Uterus (tissue), 4 donors: ENCODE results near the gene PRUNE1. TPM values are rescaled to one million over a fixed set of nuclear protein-coding genes. Genes with fewer than 3 reads are reported as not detected.

Experiments
- DNase-seq, 2 donors: peaks; one replicate each; pipeline ENCODE4 v3.0.0-alpha.2; 2019 to 2020
- H3K27ac ChIP-seq, 2 donors: fragments of 200-600 bp; sonication (generic); 1 replicate in 1 of 2; 2 replicates in 1 of 2; pipeline ENCODE4 v1.5.1; 2016 to 2018
- H3K27me3 ChIP-seq, 2 donors: fragments of 200-600 bp; sonication (generic); one replicate each; pipeline ENCODE4 v1.5.1; 2018 to 2019; ENCODE audit warnings: control low read depth in 1 of 2
- H3K36me3 ChIP-seq, 2 donors: fragments of 200-600 bp; sonication (generic); one replicate each; pipeline ENCODE4 v1.5.1; 2019; ENCODE audit warnings: control low read depth in 1 of 2
- H3K4me1 ChIP-seq, 2 donors: fragments of 200-600 bp; sonication (generic); one replicate each; pipeline ENCODE4 v1.5.1; 2018 to 2019; ENCODE audit warnings: control low read depth in 1 of 2
- H3K4me3 ChIP-seq, 2 donors: fragments of 200-600 bp; sonication (generic); 1 replicate in 1 of 2; 2 replicates in 1 of 2; pipeline ENCODE4 v1.5.1; 2018 to 2019; ENCODE audit warnings: mild to moderate bottlenecking in 1 of 2
- H3K9me3 ChIP-seq, 2 donors: fragments of 200-600 bp; sonication (generic); one replicate each; pipeline ENCODE4 v1.5.1; 2019; ENCODE audit warnings: control low read depth in 1 of 2
- POLR2A ChIP-seq, 2 donors: fragments of 450-650 bp; IDR thresholded peaks; one replicate each; pipeline ENCODE4 v1.6.1; 2016; ENCODE audit warnings: antibody characterized with exemption in 2 of 2, mild to moderate bottlenecking in 1 of 2, moderate library complexity in 1 of 2
- intact Hi-C: fragments of 100-400 bp; cut with DNase I; formaldehyde crosslinking; loops from one replicate; pipeline ENCODE4 v1.15.1; 2023; ENCODE audit warnings: low total_unique reads
- total RNA-seq, 4 donors: library from RNA; depleted of rRNA in 3 of 4; stranded (reverse); fragments of >200 nt in 3 of 4; gene quantifications; one replicate each; pipeline versions ENCODE4 v1.1.0 to v1.2.4, GENCODE V29; 2014 to 2023
- TF ChIP-seq, protein P1 (sequence below), 4 experiments: fragments of 200-600 bp in 2 of 4; fragments of 450-650 bp in 2 of 4; sonication (generic) in 2 of 4; IDR thresholded peaks; one replicate each; pipeline ENCODE4 v1.5.1; 2016 to 2019; ENCODE audit warnings: antibody characterized with exemption in 4 of 4, mild to moderate bottlenecking in 2 of 4, moderate library complexity in 1 of 4
- donor health status: DM: yes; HTN: yes; CAD: no.

The PRUNE1 gene
- total RNA-seq, 4 donors from 2014 or later, result 10.0 to 26.4 (median 20.1) TPM

DNA sequence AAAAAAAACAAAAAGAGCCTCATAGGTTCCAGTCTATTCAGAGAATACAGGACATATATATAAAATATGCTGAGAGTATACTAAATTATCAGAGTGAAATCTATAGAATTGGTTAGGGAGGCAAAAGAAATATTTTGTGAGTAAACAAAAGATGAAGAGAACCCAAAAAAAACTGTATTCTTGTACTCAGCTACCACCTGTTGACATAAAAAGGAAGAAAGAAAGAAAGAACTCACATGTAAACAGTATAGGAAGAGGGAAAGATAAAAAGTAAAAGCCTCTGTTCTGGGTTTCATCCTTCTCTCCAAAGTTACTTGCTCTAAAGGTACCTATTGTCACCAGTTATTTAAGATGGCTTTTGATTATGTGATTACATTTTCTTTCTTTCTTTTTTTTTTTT, 18.2 kb downstream of the PRUNE1 start:
- TF ChIP-seq POLR2A (IDR thresholded peaks at IDR 0.05), result no peak
- TF ChIP-seq, protein P1, sequence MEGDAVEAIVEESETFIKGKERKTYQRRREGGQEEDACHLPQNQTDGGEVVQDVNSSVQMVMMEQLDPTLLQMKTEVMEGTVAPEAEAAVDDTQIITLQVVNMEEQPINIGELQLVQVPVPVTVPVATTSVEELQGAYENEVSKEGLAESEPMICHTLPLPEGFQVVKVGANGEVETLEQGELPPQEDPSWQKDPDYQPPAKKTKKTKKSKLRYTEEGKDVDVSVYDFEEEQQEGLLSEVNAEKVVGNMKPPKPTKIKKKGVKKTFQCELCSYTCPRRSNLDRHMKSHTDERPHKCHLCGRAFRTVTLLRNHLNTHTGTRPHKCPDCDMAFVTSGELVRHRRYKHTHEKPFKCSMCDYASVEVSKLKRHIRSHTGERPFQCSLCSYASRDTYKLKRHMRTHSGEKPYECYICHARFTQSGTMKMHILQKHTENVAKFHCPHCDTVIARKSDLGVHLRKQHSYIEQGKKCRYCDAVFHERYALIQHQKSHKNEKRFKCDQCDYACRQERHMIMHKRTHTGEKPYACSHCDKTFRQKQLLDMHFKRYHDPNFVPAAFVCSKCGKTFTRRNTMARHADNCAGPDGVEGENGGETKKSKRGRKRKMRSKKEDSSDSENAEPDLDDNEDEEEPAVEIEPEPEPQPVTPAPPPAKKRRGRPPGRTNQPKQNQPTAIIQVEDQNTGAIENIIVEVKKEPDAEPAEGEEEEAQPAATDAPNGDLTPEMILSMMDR (IDR thresholded peaks at IDR 0.05), result no peak
- Histone ChIP-seq H3K36me3 (no peaks in the 10 kb centered on the region), H3K27ac (no peak overlapping the region), H3K4me1 (no peaks in the 10 kb centered on the region), H3K9me3 (no peaks in the 10 kb centered on the region), H3K4me3 (no peak overlapping the region), H3K27me3 (no peaks in the 10 kb centered on the region)
- DNase-seq, result no peak
- intact Hi-C loops, result no loop called here

- DNase-seq, result no peak
- intact Hi-C loops, result no loop called here
- no peaks in the 10 kb centered on the region for H3K27me3 ChIP-seq
These were observed 23.9 kb downstream of the PRUNE1 start for GRCh38 chr1:151032164-151032563.

DNA sequence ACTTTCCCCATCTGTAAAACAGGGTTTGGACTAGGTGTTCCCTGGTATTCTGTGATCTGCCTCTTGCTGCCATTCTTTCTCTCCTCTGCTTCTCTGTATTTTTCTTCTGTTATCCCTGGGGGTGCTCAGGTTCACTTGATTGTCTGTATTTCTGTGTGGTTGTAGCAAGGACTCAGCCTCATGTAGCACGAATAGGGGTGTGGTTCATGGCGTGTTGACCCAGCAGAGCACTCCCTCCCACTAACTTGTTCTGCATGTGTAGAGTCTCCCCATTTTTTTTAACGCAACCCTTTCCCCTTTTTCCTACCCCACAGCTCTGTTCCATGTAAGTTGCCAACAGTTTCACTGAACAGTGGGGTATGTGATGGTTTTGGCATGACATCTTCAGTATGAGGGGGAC, 26.9 kb downstream of the PRUNE1 start:
- DNase-seq, result no peak
- H3K27me3 ChIP-seq, result no peaks in the 10 kb centered on the region
- no peaks in the 10 kb centered on the region for H3K36me3 ChIP-seq
- intact Hi-C loops, result no loop called here
- no peak for TF ChIP-seq POLR2A (IDR thresholded peaks at IDR 0.05)
- TF ChIP-seq, protein P1 (IDR thresholded peaks at IDR 0.05), result no peak
- no peaks in the 10 kb centered on the region for H3K4me1 ChIP-seq
- H3K27ac ChIP-seq, result no peak overlapping the region
- H3K9me3 ChIP-seq, result no peaks in the 10 kb centered on the region
- no peak overlapping the region for H3K4me3 ChIP-seq

More at GRCh38 chr1:151032164-151032563, 23.9 kb downstream of the PRUNE1 start:
- no peaks in the 10 kb centered on the region for H3K9me3 ChIP-seq
- no peaks in the 10 kb centered on the region for H3K36me3 ChIP-seq
- no peaks in the 10 kb centered on the region for H3K4me1 ChIP-seq
- no peak for TF ChIP-seq POLR2A (IDR thresholded peaks at IDR 0.05)
- TF ChIP-seq, protein P1 (IDR thresholded peaks at IDR 0.05), result no peak
- no peak overlapping the region for H3K27ac ChIP-seq
- no peak overlapping the region for H3K4me3 ChIP-seq

DNA sequence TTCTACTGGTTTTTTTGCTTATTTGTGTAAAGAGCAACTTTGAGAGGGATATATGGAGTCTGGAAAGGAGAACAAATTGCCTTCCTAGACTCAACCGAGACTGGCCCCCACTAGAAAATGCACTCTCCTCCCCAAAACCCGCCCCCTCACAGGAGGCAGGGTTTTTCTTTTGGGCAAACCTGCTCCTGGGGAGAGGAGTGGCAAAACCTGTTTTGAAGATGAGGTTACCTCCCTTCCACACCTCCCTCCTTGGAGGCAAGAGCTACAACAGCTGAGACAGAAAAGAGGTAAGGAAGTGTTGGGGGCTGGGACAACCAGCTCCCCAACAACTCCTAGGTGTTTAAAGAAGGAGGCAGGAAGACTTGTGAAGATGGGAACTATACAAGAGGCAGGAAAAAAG, 28.1 kb downstream of the PRUNE1 start, which contains the start of gene BNIPL:
Gene BNIPL, plus strand, starts transcription at position 231 of the 400 bp plus-strand sequence. Its CDS starts 140 bp downstream, at position 371.
- Histone ChIP-seq H3K27ac (no peak within 1 kb of the TSS), H3K36me3 (no peaks in the 10 kb centered on the region)
- no peak for DNase-seq

DNA sequence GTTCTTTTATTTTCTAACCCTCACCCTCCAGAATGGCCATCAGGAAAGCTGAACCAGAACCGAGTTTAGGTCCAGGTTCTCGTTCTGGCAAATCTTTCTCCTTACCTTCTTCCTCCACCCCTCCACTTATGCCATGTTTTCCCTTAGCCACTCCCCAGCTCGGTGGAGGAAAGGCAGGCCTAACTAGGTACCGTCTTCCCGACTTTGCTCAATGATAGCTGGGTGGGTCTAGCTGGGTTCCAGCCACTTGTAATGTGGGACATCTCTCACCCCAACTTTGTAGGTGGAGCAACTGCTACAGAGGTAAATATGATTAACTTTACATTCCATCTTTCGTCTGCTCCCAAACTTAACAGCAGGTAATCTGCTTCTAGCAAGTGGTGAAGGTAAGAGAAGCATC, 28.8 kb downstream of the PRUNE1 start:
- Histone ChIP-seq H3K4me3 (no peak overlapping the region), H3K4me1 (no peaks in the 10 kb centered on the region), H3K27me3 (no peaks in the 10 kb centered on the region), H3K9me3 (no peaks in the 10 kb centered on the region), H3K36me3 (no peaks in the 10 kb centered on the region), H3K27ac (no peak overlapping the region)
- no peak for TF ChIP-seq POLR2A (IDR thresholded peaks at IDR 0.05)
- TF ChIP-seq, protein P1 (IDR thresholded peaks at IDR 0.05), result no peak
- DNase-seq, result no peak
- intact Hi-C loops, result no loop called here

More for the DNA sequence above, 28.1 kb downstream of the PRUNE1 start, which contains the start of gene BNIPL:
- no peaks in the 10 kb centered on the region for H3K9me3 ChIP-seq
- no peak for TF ChIP-seq POLR2A (IDR thresholded peaks at IDR 0.05)
- TF ChIP-seq, protein P1 (IDR thresholded peaks at IDR 0.05), result no peak
- intact Hi-C loops, result no loop called here
- no peak within 1 kb of the TSS for H3K4me3 ChIP-seq
- no peaks in the 10 kb centered on the region for H3K27me3 ChIP-seq
- no peaks in the 10 kb centered on the region for H3K4me1 ChIP-seq
